Trophoblast cell (in vitro differentiated cells and primary cell): ENCODE data around the gene ZNF469.

ENCODE experiments used
- DNase-seq, 2 donors: peaks; one replicate each; pipeline ENCODE4 v3.0.0-alpha.2; 2016
- H2AFZ ChIP-seq: 2 replicates; pipeline ENCODE4 v1.6.1; 2013; ENCODE audit warnings: low read length, moderate library complexity, mild to moderate bottlenecking; ENCODE audit not compliant: insufficient read depth, poor library complexity
- H2AK5ac ChIP-seq: 2 replicates; pipeline ENCODE4 v1.6.1; 2013; ENCODE audit warnings: mild to moderate bottlenecking, low read length
- H2BK120ac ChIP-seq: 2 replicates; pipeline ENCODE4 v1.6.1; 2013; ENCODE audit warnings: low read length, mild to moderate bottlenecking, moderate library complexity; ENCODE audit not compliant: insufficient read depth, poor library complexity
- H2BK12ac ChIP-seq: 2 replicates; pipeline ENCODE4 v1.6.1; 2013; ENCODE audit warnings: mild to moderate bottlenecking, low read length, moderate library complexity
- H2BK5ac ChIP-seq: 2 replicates; pipeline ENCODE4 v1.6.1; 2013; ENCODE audit warnings: low read length, low read depth, moderate library complexity, mild to moderate bottlenecking; ENCODE audit not compliant: poor library complexity
- H3K14ac ChIP-seq: 2 replicates; pipeline ENCODE4 v1.6.1; 2013; ENCODE audit warnings: mild to moderate bottlenecking, low read length
- H3K18ac ChIP-seq: 2 replicates; pipeline ENCODE4 v1.6.1; 2013; ENCODE audit warnings: mild to moderate bottlenecking, low read length
- H3K23ac ChIP-seq: 2 replicates; pipeline ENCODE4 v1.6.1; 2013; ENCODE audit warnings: low read length
- H3K27ac ChIP-seq: 2 replicates; pipeline ENCODE4 v1.5.1; 2013; ENCODE audit warnings: low read depth, mild to moderate bottlenecking, inconsistent platforms, low read length, moderate library complexity
- H3K27me3 ChIP-seq: 2 replicates; pipeline ENCODE4 v1.6.1; 2013; ENCODE audit warnings: inconsistent platforms, mild to moderate bottlenecking, low read length, moderate library complexity; ENCODE audit not compliant: insufficient read depth
- H3K36me3 ChIP-seq, 2 experiments: 1 replicate in 1 of 2; 2 replicates in 1 of 2; pipeline ENCODE4 v1.6.1; 2013; ENCODE audit warnings: low read length in 2 of 2, mild to moderate bottlenecking in 2 of 2, moderate library complexity in 1 of 2; ENCODE audit not compliant: insufficient read depth in 2 of 2, control insufficient read depth in 1 of 2
- H3K4ac ChIP-seq: 2 replicates; pipeline ENCODE4 v1.6.1; 2013; ENCODE audit warnings: low read depth, mild to moderate bottlenecking, low read length, moderate library complexity
- H3K4me1 ChIP-seq, 2 experiments: 1 replicate in 1 of 2; 2 replicates in 1 of 2; pipeline ENCODE4 v1.6.1; 2013; ENCODE audit warnings: low read length in 2 of 2, mild to moderate bottlenecking in 2 of 2, moderate library complexity in 1 of 2; ENCODE audit not compliant: insufficient read depth in 2 of 2, control insufficient read depth in 1 of 2
- H3K4me2 ChIP-seq: 2 replicates; pipeline ENCODE4 v1.6.1; 2013; ENCODE audit warnings: inconsistent platforms, mild to moderate bottlenecking, low read length, moderate library complexity
- H3K4me3 ChIP-seq: 2 replicates; pipeline ENCODE4 v1.5.1; 2013; ENCODE audit warnings: mild to moderate bottlenecking, low read depth, low read length, inconsistent platforms
- H3K79me1 ChIP-seq: one replicate; pipeline ENCODE4 v1.6.1; 2013; ENCODE audit warnings: low read length
- H3K79me2 ChIP-seq: 2 replicates; pipeline ENCODE4 v1.6.1; 2013; ENCODE audit warnings: low read length, mild to moderate bottlenecking; ENCODE audit not compliant: control insufficient read depth, insufficient read depth, poor library complexity
- H3K9ac ChIP-seq: 2 replicates; pipeline ENCODE4 v1.6.1; 2013; ENCODE audit warnings: mild to moderate bottlenecking, low read length
- H3K9me3 ChIP-seq: 2 replicates; pipeline ENCODE4 v1.6.1; 2013; ENCODE audit warnings: low read depth, mild to moderate bottlenecking, control low read depth, inconsistent platforms, low read length; ENCODE audit not compliant: insufficient read depth
- H4K12ac ChIP-seq: 2 replicates; pipeline ENCODE4 v1.6.1; 2013; ENCODE audit warnings: low read depth, mild to moderate bottlenecking, low read length, moderate library complexity
- H4K8ac ChIP-seq: 2 replicates; pipeline ENCODE4 v1.6.1; 2013; ENCODE audit warnings: low read depth, mild to moderate bottlenecking, low read length, moderate library complexity
- H4K91ac ChIP-seq: one replicate; pipeline ENCODE4 v1.6.1; 2013; ENCODE audit warnings: low read depth, mild to moderate bottlenecking, low read length, moderate library complexity
- WGBS: extraction: QIAGEN DNeasy Blood & Tissue Kit; methylation state at CpG from one replicate; pipeline ENCODE4 v1.1.7; 2013; ENCODE audit warnings: missing lambda C conversion rate; ENCODE audit not compliant: insufficient read length, insufficient coverage; ENCODE audit errors: extremely low coverage; 5-methylcytosine and 5-hydroxymethylcytosine counted together

ZNF469 gene

GRCh38 chr16:88429387-88430184 is 46.8 kb downstream of the ZNF469 start:
- no peak overlapping the region for H3K4me3 ChIP-seq
- no peak overlapping the region for H3K4ac ChIP-seq
- peaks cover 2% of the 10 kb centered on the region for H3K9me3 ChIP-seq
- no peaks in the 10 kb centered on the region for H3K36me3 ChIP-seq
- no peaks in the 10 kb centered on the region for H3K79me1 ChIP-seq
- no peak overlapping the region for H4K12ac ChIP-seq
- no peak overlapping the region for H2BK120ac ChIP-seq
- peaks cover 3% of the 10 kb centered on the region for H3K27me3 ChIP-seq
- no peak overlapping the region for H2AFZ ChIP-seq
- H4K8ac ChIP-seq: no peak overlapping the region
- no peak for DNase-seq
- no CpG with 5 or more reads among the region's 48 CpGs for WGBS
- no peak overlapping the region for H2AK5ac ChIP-seq
- no peak overlapping the region for H3K9ac ChIP-seq
- no peak overlapping the region for H3K14ac ChIP-seq
- no peak overlapping the region for H2BK12ac ChIP-seq
- no peak overlapping the region for H3K27ac ChIP-seq
- H3K4me2 ChIP-seq: peak overlapping the region; percentile 51
- H3K18ac ChIP-seq: no peak overlapping the region
- no peaks in the 10 kb centered on the region for H3K79me2 ChIP-seq
- H4K91ac ChIP-seq: no peak overlapping the region
- H3K4me1 ChIP-seq: peaks cover 0 to 2% of the 10 kb centered on the region in 2 experiments
- no peak overlapping the region for H2BK5ac ChIP-seq
- H3K23ac ChIP-seq: no peak overlapping the region

DNA sequence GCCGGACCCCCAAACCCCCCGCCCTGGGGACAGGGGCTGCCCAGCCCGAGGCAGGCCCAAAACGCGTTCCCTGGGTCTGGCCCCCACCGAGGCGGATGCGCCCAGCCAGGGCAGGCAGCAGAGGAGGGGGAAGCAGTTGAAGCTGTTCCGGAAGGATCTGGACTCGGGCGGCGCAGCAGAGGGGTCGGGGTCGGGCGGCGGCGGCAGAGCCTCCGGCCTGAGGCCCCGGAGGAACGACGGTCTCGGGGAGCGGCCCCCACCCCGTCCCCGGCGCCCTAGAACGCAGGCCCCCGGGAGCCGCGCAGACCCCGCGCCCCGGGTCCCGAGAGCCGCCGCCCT is 47.4 kb downstream of the ZNF469 start:
- Histone ChIP-seq H2BK120ac (no peak overlapping the region), H3K14ac (no peak overlapping the region), H3K27ac (no peak overlapping the region), H4K12ac (no peak overlapping the region), H2BK5ac (no peak overlapping the region), H2BK12ac (no peak overlapping the region), H4K8ac (no peak overlapping the region), H3K4me2 (peak overlapping the region; percentile 51), H3K9ac (no peak overlapping the region), H3K4me1 (peaks cover 0 to 2% of the 10 kb centered on the region in 2 experiments), H3K79me2 (no peaks in the 10 kb centered on the region), H2AFZ (no peak overlapping the region), H2AK5ac (no peak overlapping the region), H3K27me3 (peaks cover 3% of the 10 kb centered on the region), H3K79me1 (no peaks in the 10 kb centered on the region), H3K18ac (no peak overlapping the region), H3K4me3 (no peak overlapping the region), H3K9me3 (peaks cover 2% of the 10 kb centered on the region), H3K36me3 (no peaks in the 10 kb centered on the region), H3K23ac (no peak overlapping the region), H3K4ac (no peak overlapping the region), H4K91ac (no peak overlapping the region)
- no peak for DNase-seq
- no CpG with 5 or more reads among the region's 36 CpGs for WGBS

DNA sequence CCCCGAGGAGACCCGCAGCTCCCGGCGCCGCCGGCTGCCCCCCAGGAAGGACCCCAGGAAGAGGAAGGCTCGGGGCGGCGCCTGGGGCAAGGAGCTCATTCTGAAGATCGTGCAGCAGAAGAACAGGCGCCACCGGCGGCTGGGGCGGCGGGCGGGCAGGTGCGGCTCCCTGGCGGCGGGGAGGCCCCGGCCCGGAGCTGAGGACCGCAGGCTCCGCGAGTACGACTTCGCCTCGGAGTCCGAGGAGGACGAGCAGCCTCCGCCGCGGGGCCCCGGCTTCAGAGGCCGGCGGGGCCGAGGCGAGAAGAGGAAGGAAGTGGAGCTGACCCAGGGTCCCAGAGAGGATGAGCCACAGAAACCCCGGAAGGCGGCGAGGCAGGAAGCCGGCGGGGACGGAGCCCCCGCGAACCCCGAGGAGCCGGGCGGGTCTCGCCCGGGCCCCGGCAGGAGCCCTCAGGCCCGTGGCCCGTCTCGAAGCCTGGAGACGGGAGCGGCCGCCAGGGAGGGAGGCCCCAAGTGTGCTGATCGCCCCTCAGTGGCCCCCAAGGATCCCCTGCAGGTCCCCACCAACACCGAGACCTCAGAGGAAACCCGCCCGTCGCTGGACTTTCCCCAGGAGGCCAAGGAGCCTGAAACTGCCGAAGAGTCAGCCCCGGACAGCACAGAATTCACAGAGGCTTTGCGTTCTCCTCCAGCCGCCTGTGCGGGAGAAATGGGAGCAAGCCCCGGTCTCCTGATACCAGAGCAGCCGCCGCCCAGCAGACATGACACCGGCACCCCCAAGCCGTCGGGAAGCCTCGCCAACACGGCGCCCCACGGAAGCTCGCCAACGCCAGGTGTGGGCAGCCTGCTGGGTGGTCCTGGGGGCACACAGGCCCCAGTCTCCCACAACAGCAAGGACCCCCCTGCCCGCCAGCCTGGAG is 48.0 kb downstream of the ZNF469 start:
- no peak overlapping the region for H3K23ac ChIP-seq
- DNase-seq: no peak
- H3K9ac ChIP-seq: no peak overlapping the region
- no peaks in the 10 kb centered on the region for H3K79me1 ChIP-seq
- H3K79me2 ChIP-seq: no peaks in the 10 kb centered on the region
- no peak overlapping the region for H2BK12ac ChIP-seq
- no CpG with 5 or more reads among the region's 80 CpGs for WGBS
- H3K4me1 ChIP-seq: peaks cover 0 to 2% of the 10 kb centered on the region in 2 experiments
- no peak overlapping the region for H3K14ac ChIP-seq
- H3K4ac ChIP-seq: no peak overlapping the region
- no peaks in the 10 kb centered on the region for H3K36me3 ChIP-seq
- peaks cover 3% of the 10 kb centered on the region for H3K27me3 ChIP-seq
- no peak overlapping the region for H3K27ac ChIP-seq
- H3K4me2 ChIP-seq: peak overlapping the region; percentile 51
- H4K8ac ChIP-seq: no peak overlapping the region
- no peak overlapping the region for H4K91ac ChIP-seq
- H3K9me3 ChIP-seq: peaks cover 2% of the 10 kb centered on the region
- H3K4me3 ChIP-seq: no peak overlapping the region
- no peak overlapping the region for H2AK5ac ChIP-seq
- H3K18ac ChIP-seq: no peak overlapping the region
- H2BK120ac ChIP-seq: no peak overlapping the region
- H4K12ac ChIP-seq: no peak overlapping the region
- H2BK5ac ChIP-seq: no peak overlapping the region
- no peak overlapping the region for H2AFZ ChIP-seq

GRCh38 chr16:88431651-88432050 is 48.9 kb downstream of the ZNF469 start:
- no peaks in the 10 kb centered on the region for H3K79me2 ChIP-seq
- no peak overlapping the region for H2BK5ac ChIP-seq
- H2AFZ ChIP-seq: no peak overlapping the region
- H3K9me3 ChIP-seq: peaks cover 2% of the 10 kb centered on the region
- DNase-seq: no peak
- WGBS: no CpG with 5 or more reads among the region's 22 CpGs
- no peak overlapping the region for H4K8ac ChIP-seq
- no peak overlapping the region for H3K14ac ChIP-seq
- H3K4me2 ChIP-seq: no peak overlapping the region
- no peak overlapping the region for H2BK12ac ChIP-seq
- H3K4me3 ChIP-seq: no peak overlapping the region
- H3K4me1 ChIP-seq: peaks cover 0 to 2% of the 10 kb centered on the region in 2 experiments
- H4K12ac ChIP-seq: no peak overlapping the region
- no peaks in the 10 kb centered on the region for H3K36me3 ChIP-seq
- H4K91ac ChIP-seq: no peak overlapping the region
- no peak overlapping the region for H3K4ac ChIP-seq
- H3K27me3 ChIP-seq: peaks cover 3% of the 10 kb centered on the region
- no peak overlapping the region for H2AK5ac ChIP-seq
- H3K27ac ChIP-seq: no peak overlapping the region
- no peak overlapping the region for H3K9ac ChIP-seq
- H3K23ac ChIP-seq: no peak overlapping the region
- H2BK120ac ChIP-seq: no peak overlapping the region
- no peak overlapping the region for H3K18ac ChIP-seq
- no peaks in the 10 kb centered on the region for H3K79me1 ChIP-seq
